Hindlimb muscle (tissue), 1 donor: ENCODE results near the gene IKBKG. TPM values are rescaled to one million over a fixed set of nuclear protein-coding genes. Genes with fewer than 3 reads are reported as not detected.
"Not testable (repeated sequence)": the region's sequence is repeated elsewhere in the genome, so short reads cannot be mapped to it uniquely, and the experiment has no call there.

Source experiments
- DNase-seq: peaks from one replicate; pipeline ENCODE4 v3.0.0-alpha.2; 2013
- polyA plus RNA-seq: library from polyadenylated mRNA; unstranded; fragments of 120-200 nt; gene quantifications from one replicate; pipeline ENCODE4 v1.2.1, GENCODE V29; 2013; ENCODE audit not compliant: insufficient read length

IKBKG gene
- polyA plus RNA-seq = 14.4 TPM

- DNase-seq = peak; percentile 91
Observed at GRCh38 chrX:154547245-154548027, at the start of gene IKBKG. Gene IKBKG, plus strand, starts transcription at chrX:154547620. Its CDS starts 4,383 bp downstream, at chrX:154552003.

- DNase-seq = not testable (repeated sequence)
Observed at GRCh38 chrX:154501423-154501822, 46.0 kb upstream of the IKBKG start.

DNA sequence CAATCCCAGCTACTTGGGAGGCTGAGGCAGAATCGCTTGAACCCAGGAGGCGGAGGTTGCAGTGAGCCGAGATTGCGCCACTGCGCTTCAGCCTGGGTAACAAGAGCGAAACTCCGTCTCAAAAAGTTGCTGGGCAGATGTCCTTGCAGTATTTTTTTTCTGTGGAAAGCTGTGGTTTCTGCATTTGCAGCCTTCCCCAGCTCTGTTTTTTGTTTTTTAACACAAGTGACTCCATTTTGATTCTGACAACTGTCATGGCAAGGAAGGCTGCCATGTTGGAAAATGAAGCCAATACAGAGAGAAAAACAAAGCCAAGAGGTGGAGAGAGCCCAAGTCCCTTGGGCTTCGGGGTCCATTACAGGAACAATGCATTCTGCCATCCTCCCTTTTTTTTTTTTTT, 45.3 kb upstream of the IKBKG start:
- no peak for DNase-seq

GRCh38 chrX:154502989-154503388, 44.4 kb upstream of the IKBKG start:
- no peak for DNase-seq

GRCh38 chrX:154505734-154506133, 41.7 kb upstream of the IKBKG start:
- no peak for DNase-seq

- no peak for DNase-seq
Observed at GRCh38 chrX:154506483-154507332, 40.7 kb upstream of the IKBKG start.

- no peak for DNase-seq
Observed at GRCh38 chrX:154507673-154508383, 39.6 kb upstream of the IKBKG start.

DNA sequence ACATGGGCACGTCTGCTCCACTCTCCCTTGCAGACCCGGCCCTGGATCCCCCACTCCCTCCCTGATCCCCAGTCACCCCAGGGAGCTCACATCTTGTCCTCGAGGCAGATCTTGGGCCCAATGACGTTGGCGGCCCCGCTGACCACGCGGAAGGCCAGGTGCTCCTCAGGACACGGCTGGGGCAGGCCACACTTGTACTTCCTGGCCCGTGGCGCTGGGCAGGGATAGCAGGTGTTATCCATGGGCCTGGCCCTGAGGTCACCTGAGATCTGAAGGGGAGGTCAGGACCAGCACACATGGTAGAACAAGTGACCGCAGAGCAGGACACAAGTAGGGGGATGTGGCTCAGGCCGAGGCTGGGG, 39.1 kb upstream of the IKBKG start:
- no peak for DNase-seq

DNA sequence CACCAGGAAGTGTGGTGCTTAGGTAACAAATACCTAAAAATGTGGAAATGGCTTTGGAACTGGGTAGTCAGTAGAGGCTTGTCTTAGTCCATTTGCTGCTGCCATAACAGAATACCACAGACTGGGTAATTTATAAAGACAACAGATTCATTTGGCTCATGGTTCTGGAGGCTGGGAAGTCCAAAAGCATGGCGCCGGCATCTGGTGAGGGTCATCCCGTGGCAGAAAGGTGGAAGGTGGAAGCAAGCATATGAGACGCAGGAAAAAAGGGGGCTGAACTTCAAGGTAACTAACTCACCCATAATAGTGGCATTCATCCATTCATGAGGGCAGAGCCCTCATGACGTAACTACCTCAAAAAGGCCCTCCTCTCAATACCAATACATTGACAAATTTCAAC, 38.0 kb upstream of the IKBKG start:
- no peak for DNase-seq

DNA sequence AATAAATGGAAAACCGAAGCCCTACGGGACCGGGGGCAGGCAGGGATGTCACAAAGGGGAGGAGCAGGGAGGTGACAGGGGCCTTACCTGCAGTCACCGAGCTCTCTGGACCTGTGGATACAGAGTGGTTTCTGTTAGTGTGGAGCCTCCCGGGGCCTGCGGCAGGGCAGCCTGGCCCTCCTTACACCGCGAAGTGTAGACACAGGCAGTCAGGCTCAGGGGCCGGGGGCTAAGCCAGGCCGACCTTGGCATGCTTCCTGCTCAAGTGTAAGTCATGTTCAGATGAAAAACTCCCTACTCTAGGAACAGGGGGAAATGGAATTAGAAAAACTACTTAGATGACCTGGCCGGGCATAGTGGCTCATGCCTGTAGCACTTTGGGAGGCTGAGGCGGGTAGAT, 35.7 kb upstream of the IKBKG start:
- DNase-seq = no peak

- DNase-seq = no peak
Observed at GRCh38 chrX:154512879-154513553, 34.4 kb upstream of the IKBKG start.

GRCh38 chrX:154513716-154514115, 33.7 kb upstream of the IKBKG start:
- no peak for DNase-seq

DNA sequence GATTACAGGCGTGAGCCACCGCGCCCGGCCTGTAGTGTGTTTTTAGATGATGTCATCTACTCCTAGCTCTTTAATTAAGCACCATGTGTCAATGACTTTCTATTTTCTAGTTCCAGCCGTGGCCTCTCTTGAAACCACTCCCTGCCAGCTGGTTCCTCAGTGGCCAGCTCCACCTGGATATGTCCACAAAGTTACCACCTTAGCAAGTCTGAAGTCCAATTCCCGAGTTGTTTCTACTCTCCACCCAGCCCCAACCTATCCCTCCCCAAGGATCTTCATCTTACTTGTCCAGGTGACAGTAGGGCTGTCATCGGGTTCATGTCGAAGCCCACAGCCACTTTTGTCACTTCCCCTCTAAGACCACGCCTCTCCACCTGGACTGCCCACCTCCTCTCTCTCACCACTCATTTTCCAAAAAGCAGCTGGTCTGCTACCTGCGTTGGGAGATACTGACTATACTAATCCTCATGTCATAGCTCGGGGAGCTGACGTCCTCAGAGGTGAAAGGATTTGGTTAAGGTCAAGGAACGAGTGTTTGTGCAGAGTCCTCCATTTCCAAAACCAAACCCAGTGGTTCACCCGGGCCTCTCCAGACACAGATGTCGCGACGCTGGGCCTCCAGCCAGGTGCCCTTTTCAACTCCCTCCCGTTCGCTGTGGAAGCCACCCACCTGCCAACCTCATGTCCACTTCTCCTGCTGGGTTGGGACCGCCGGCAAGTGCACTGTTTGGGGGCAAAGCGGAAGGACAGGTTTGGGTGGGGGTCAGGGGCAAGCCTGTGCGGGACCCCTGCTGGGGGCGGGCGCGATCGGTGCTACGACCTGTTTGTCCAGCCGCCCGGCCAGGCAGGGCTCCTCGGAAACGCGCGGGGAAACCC, 32.1 kb upstream of the IKBKG start:
- DNase-seq = peak; percentile 24

DNA sequence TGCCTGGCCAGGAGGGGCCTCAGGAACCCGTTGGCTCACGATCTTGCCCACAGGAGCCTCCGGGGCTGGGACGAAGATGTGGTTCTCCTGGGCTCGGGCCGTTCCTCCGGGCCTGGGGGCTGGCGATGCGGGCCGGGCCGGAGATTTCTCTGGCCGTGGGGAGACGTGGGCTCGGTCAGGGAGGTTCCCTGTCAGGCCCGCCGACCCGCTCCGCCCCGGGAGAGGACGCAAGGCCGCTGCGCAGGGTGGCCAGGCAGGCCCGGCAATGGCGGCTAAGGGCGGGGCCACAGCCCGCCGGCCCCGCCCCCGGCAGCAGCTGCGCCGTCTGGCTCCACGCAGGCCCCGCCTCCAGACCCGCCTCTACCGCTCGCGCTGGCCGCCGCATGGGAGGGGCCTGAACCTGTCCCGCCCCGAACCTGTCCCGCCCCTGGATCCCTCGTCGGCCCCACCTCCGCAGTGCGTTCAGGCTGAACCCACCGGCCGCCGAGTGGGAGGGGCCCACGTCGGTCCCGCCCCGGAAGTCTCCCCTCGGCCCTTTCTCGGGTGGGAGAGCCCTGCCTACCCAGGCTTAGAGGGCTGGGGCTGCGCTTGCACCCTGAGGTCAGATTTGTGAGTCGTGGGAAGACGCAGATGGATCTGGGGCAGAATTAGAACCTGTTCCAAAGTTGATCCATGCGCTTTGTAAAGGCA, 31.3 kb upstream of the IKBKG start, which contains the start of gene FAM3A:
Gene FAM3A (minus strand): TSS at position 267 of the 690 bp plus-strand sequence. CDS start 460 bp downstream, outside the sequence.
- DNase-seq = peak; percentile 89

DNA sequence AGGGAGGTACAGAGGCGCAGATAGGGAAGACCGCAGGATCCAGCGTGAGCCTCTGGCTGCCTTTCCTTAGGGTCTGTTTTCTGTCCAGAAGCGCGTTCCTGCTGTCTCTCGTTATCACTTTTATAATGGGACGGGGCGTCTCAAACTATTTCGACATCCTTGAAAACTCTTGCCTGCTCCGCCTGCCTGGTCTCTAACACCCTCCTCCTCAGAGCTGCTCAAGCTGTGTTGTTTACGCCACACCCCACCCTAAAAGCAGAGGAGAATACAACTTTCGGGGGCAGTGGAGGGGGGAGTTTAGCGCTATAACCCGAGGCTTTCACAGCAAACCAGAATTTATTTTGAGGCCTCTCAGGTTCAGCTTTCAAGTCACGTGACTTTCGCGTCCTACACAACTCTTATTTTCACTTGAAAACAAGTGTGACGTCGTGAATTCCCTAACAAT, 30.7 kb upstream of the IKBKG start:
- peak; percentile 59 for DNase-seq

DNA sequence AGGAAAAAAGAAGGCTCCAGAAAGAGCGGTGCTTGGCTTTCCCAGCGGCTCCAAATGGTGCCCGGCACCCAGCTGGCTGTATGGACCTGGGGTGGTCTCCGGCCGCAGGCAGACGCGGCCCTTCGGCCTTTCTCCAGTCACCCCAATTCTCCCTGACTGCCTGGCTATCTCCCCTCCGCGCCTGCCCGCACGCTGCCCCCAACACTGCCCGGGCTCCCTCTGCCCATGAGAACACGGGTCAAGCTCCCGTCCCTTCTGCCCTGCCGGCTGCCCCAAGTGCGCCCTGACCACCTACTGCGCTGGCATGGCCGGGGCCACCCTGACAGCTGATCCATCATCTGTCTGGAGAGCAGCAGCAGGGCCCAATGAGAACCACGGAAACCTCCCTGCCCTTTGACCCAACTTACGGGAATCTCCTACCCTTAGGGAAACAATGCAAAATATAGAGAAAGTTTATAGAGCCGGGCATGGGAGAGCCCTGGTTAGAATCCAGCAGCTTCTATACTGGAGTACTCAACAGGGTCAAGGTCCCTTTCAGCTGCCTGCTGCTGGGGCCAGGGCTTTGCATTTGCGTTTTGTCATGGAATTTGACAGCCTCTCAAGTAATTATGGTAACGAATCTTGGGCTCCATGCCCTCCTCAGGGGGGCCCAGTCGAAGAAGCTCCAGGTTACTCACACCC, 30.2 kb upstream of the IKBKG start:
- no peak for DNase-seq

DNA sequence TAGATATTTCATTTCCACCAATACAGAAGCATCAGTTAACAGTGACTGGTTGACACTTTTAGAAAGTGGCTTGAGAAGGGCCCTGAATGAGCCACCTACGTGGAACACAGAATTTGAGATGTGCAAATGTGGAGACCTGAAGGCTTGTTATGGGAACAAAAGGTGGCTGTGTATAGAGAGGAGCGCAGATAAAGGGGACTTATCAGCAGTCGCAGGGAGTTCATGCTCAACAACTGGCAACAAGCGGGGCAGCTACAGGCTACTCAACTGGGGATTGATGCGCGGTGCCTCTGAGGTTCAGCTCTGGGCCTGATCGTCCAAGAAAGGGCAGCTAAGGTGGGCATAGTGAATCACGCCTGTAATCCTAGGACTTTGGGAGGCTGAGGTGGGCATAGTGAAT, 28.0 kb upstream of the IKBKG start:
- DNase-seq = no peak

DNA sequence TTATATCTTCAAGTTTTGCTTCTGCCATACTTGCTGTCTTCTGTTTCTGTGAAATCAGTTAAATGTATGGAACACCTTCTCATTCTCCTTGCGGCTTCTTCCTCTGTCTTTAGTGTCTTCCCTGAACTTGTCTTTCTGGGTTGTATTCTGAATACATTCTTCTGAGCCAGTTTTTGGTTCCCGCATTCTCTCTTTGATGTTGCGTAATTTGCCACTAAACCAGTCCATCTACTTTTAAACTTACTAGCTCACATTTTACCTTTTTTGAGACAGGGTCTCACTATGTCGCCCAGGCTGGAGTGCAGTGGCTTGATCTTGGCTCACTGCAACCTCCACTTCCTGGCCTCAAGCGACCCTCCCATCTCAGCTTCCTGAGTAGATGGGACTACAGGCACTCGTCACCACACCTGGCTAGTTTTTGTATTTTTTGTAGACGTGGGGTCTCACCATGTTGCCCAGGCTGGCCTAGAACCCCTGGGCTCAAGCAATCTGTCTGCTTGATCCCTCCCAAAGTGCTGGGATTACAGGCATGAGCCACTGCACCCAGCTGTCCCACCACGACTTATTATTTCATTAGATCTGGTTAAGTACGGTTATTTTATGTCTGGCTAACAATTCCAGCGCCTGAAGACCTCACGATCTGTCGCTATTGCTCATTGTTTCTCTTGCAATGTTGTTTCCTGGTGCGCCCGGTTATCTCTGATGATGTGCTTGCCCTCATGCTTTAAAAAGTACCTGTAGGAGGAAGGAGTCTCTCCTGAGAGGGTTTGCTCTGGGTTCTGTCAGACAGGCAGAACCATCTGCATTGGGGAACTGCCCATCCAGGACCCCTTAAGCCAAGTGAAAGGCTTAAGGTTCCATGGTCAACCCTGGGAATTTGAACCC, 21.6 kb upstream of the IKBKG start:
- no peak for DNase-seq
